Body of pancreas (tissue), 4 donors: ENCODE results near the gene ZFHX2. TPM values are rescaled to one million over a fixed set of nuclear protein-coding genes. Genes with fewer than 3 reads are reported as not detected.

Experiments used
- ATAC-seq: fragments of 150-250 bp; one replicate; pipeline ENCODE4 v1.9.1; 2016
- DNase-seq, 4 donors: peaks; one replicate each; pipeline ENCODE4 v3.0.0-alpha.2; 2019
- H3K27ac ChIP-seq, 4 donors: fragments of 200-600 bp; sonication (generic); 1 replicate in 3 of 4; 2 replicates in 1 of 4; pipeline versions ENCODE4 v1.5.1 to v1.6.1; 2016 to 2019; ENCODE audit warnings: mild to moderate bottlenecking in 1 of 4, mixed read lengths in 1 of 4, moderate library complexity in 1 of 4
- H3K27me3 ChIP-seq, 2 donors: fragments of 200-600 bp; sonication (generic); one replicate each; pipeline ENCODE4 v1.6.0; 2016; ENCODE audit warnings: mild to moderate bottlenecking in 1 of 2
- H3K36me3 ChIP-seq, 2 donors: fragments of 200-600 bp; sonication (generic); replicated peaks in 1 of 2; 2 replicates each; pipeline ENCODE4 v1.5.1; 2016; ENCODE audit warnings: low read depth in 2 of 2; ENCODE audit not compliant: insufficient read depth in 1 of 2
- H3K4me1 ChIP-seq: fragments of 200-600 bp; sonication (generic); one replicate; pipeline ENCODE4 v1.6.0; 2016
- H3K4me3 ChIP-seq, 2 donors: fragments of 200-600 bp; sonication (generic); 1 replicate in 1 of 2; 2 replicates in 1 of 2; pipeline ENCODE4 v1.5.1; 2016 to 2019
- H3K9me3 ChIP-seq, 3 donors: fragments of 200-600 bp; sonication (generic); 1 replicate in 2 of 3; 2 replicates in 1 of 3; pipeline ENCODE4 v1.5.1; 2016
- POLR2A ChIP-seq, 3 donors: fragments of 450-650 bp; IDR thresholded peaks; one replicate each; pipeline ENCODE4 v1.6.1; 2016; ENCODE audit warnings: antibody characterized with exemption in 3 of 3, mild to moderate bottlenecking in 2 of 3
- WGBS, 2 donors: methylation state at CpG; one replicate each; pipeline ENCODE4 v1.1.5; 2017; 5-methylcytosine and 5-hydroxymethylcytosine counted together
- intact Hi-C: fragments of 100-400 bp; cut with DNase I; formaldehyde crosslinking; loops from one replicate; pipeline ENCODE4 v1.15.1; 2023
- total RNA-seq, 2 donors: library from RNA; depleted of rRNA; stranded (reverse); fragments of >200 nt; gene quantifications; one replicate each; pipeline ENCODE4 v1.1.0, GENCODE V29; 2016
- TF ChIP-seq, protein P1 (sequence below), 7 experiments: fragments of 450-650 bp in 4 of 7; fragments of 200-600 bp in 3 of 7; sonication (generic) in 3 of 7; IDR thresholded peaks; one replicate each; pipeline ENCODE4 v1.5.1; 2016 to 2019; ENCODE audit warnings: antibody characterized with exemption in 7 of 7

The ZFHX2 gene
- total RNA-seq, 2 donors from 2014 or later = 0.33 to 1.6 TPM

GRCh38 chr14:23566112-23566777 lies 14.7 kb upstream of the ZFHX2 start:
- Histone ChIP-seq H3K36me3 (peaks cover 0 to 7% of the 10 kb centered on the region in 2 donors), H3K4me1 (peaks cover 30% of the 10 kb centered on the region), H3K4me3 (no peak overlapping the region), H3K27me3 (no peaks in the 10 kb centered on the region), H3K27ac (peak overlapping the region in 3 of 4 donors; percentile 5 to 83 (median 66)), H3K9me3 (no peaks in the 10 kb centered on the region)
- intact Hi-C loops = loop anchor here (10.0 kb wide), 1 partner anchor 241 kb away; the partner anchor contains the start of gene PABPN1
- ATAC-seq = no peak
- no peak for DNase-seq
- WGBS, 2 donors = 85 to 86% methylated on average over 8 to 10 of the region's 10 CpGs
- TF ChIP-seq POLR2A (IDR thresholded peaks at IDR 0.05) = no peak
- TF ChIP-seq, protein P1, sequence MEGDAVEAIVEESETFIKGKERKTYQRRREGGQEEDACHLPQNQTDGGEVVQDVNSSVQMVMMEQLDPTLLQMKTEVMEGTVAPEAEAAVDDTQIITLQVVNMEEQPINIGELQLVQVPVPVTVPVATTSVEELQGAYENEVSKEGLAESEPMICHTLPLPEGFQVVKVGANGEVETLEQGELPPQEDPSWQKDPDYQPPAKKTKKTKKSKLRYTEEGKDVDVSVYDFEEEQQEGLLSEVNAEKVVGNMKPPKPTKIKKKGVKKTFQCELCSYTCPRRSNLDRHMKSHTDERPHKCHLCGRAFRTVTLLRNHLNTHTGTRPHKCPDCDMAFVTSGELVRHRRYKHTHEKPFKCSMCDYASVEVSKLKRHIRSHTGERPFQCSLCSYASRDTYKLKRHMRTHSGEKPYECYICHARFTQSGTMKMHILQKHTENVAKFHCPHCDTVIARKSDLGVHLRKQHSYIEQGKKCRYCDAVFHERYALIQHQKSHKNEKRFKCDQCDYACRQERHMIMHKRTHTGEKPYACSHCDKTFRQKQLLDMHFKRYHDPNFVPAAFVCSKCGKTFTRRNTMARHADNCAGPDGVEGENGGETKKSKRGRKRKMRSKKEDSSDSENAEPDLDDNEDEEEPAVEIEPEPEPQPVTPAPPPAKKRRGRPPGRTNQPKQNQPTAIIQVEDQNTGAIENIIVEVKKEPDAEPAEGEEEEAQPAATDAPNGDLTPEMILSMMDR (IDR thresholded peaks at IDR 0.05) = no peak

DNA sequence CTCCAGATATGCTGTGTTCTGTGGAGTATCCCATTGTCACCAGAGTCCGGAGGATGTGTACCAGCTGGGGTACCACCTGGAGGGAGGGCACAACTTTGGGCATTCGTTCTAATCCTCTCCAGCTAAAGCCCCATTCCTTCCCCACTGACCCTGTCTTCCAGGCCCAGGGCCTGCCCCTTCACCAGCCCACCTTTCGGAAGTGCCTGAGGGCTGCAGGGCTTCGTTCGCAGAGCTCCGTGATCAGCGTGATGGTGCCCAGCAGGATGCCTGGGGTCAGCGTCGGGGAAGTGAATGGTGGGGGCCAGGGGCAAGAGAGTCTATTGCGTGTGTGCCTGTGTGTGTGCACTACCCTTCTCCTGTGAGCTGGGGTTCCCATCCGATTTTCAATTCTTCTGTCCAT lies 14.1 kb upstream of the ZFHX2 start:
- no peak overlapping the region for H3K27ac ChIP-seq
- ATAC-seq (no peak), DNase-seq (no peak)
- no peak overlapping the region for H3K4me3 ChIP-seq
- no peaks in the 10 kb centered on the region for H3K9me3 ChIP-seq
- H3K27me3 ChIP-seq = no peaks in the 10 kb centered on the region
- intact Hi-C loops = loop anchor here (10.0 kb wide), 1 partner anchor 241 kb away; the partner anchor contains the start of gene PABPN1
- H3K36me3 ChIP-seq = peaks cover 0 to 9% of the 10 kb centered on the region in 2 donors
- 83 to 85% methylated on average over 11 of the region's 11 CpGs for WGBS, 2 donors
- TF ChIP-seq POLR2A (IDR thresholded peaks at IDR 0.05) = no peak
- TF ChIP-seq, protein P1 (IDR thresholded peaks at IDR 0.05) = no peak
- peaks cover 30% of the 10 kb centered on the region for H3K4me1 ChIP-seq

GRCh38 chr14:23564876-23565275 lies 13.3 kb upstream of the ZFHX2 start:
- DNase-seq (no peak), ATAC-seq (no peak)
- intact Hi-C loops = loop anchor here (5.0 to 10.0 kb wide), 2 partner anchors 83 to 240 kb away; partner anchors contain the start of gene PABPN1
- 86 to 88% methylated on average over 5 to 7 of the region's 7 CpGs for WGBS, 2 donors
- TF ChIP-seq, protein P1 (IDR thresholded peaks at IDR 0.05) = no peak
- no peak for TF ChIP-seq POLR2A (IDR thresholded peaks at IDR 0.05)
- Histone ChIP-seq H3K4me3 (no peak overlapping the region), H3K27me3 (no peaks in the 10 kb centered on the region), H3K27ac (no peak overlapping the region), H3K36me3 (peaks cover 0 to 13% of the 10 kb centered on the region in 2 donors), H3K4me1 (peaks cover 30% of the 10 kb centered on the region), H3K9me3 (no peaks in the 10 kb centered on the region)

DNA sequence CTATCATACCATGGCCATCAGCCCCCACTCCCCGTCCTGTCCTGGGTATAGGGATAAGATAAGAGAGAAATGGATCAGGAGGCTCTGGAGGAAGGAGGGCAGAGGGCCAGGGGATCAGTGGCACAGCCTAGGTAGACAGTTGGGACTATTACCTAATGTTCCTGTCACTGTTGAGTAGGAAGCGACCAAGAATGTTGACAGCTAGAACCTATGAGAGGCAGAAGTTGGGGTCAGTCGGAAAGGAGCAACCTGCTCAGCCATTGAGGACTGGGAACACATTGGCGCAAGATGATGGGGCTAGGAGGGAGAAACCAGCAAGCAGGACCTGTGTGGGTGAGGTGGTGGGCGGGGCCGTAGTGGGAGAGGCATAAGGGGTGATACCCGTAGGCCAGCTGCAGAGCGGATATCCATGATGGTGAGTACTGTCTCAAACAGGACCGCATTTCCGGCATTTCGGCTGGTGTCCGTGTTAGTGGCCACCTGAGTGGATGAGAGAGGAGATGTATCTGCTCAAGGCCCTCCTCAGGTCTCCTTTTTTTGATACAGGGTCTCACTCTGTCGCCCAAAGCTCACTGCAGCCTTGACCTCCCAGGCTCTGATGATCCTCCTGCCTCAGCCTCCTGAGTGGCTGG lies 12.7 kb upstream of the ZFHX2 start:
- DNase-seq (no peak), ATAC-seq (no peak)
- Histone ChIP-seq H3K4me1 (peaks cover 30% of the 10 kb centered on the region), H3K4me3 (no peak overlapping the region), H3K27ac (no peak overlapping the region), H3K27me3 (no peaks in the 10 kb centered on the region), H3K9me3 (no peaks in the 10 kb centered on the region), H3K36me3 (peaks cover 0 to 13% of the 10 kb centered on the region in 2 donors)
- intact Hi-C loops = loop anchor here (5.0 to 10.0 kb wide), 2 partner anchors 82 to 239 kb away; partner anchors contain the start of gene PABPN1
- TF ChIP-seq POLR2A (IDR thresholded peaks at IDR 0.05) = no peak
- TF ChIP-seq, protein P1 (IDR thresholded peaks at IDR 0.05) = no peak
- WGBS, 2 donors = 83 to 86% methylated on average over 12 to 13 of the region's 13 CpGs
